HEK293T (cell line): ENCODE results near the gene FRYL.

Experiments
- CTCF ChIA-PET: fragments of 350-600 bp; formaldehyde crosslinking; extraction: SDS; loops from one replicate; lab custom pipeline; 2021; ENCODE audit warnings: antibody characterized with exemption, inconsistent platforms; lab: Yijun Ruan, JAX
- POLR2A ChIA-PET: fragments of 350-600 bp; formaldehyde crosslinking; extraction: SDS; loops from one replicate; lab custom pipeline; 2020; ENCODE audit warnings: antibody characterized with exemption, inconsistent platforms; lab: Yijun Ruan, JAX
- DNase-seq: peaks from one replicate; pipeline ENCODE4 v3.0.0; 2012; ENCODE audit warnings: mixed read lengths; ENCODE audit errors: extremely low spot score
- ARNT ChIP-seq: fragments of 450-650 bp; IDR thresholded peaks from 2 replicates; pipeline ENCODE4 v1.6.1; 2017; ENCODE audit warnings: mild to moderate bottlenecking
- BHLHE40 ChIP-seq: fragments of 450-650 bp; IDR thresholded peaks from 2 replicates; pipeline ENCODE4 v1.6.1; 2016; ENCODE audit warnings: mild to moderate bottlenecking, moderate library complexity, borderline replicate concordance
- CTBP1 ChIP-seq: fragments of 450-650 bp; IDR thresholded peaks from 2 replicates; pipeline ENCODE4 v1.6.1; 2016; ENCODE audit warnings: borderline replicate concordance
- ELF4 ChIP-seq: fragments of 450-650 bp; IDR thresholded peaks from 2 replicates; pipeline ENCODE4 v1.6.1; 2017; ENCODE audit warnings: antibody characterized with exemption
- FOXA1 ChIP-seq: fragments of 450-650 bp; IDR thresholded peaks from 2 replicates; pipeline ENCODE4 v1.6.1; 2016; ENCODE audit warnings: mild to moderate bottlenecking
- FOXK2 ChIP-seq: fragments of 450-650 bp; IDR thresholded peaks from 2 replicates; pipeline ENCODE4 v1.6.1; 2016; ENCODE audit warnings: mild to moderate bottlenecking
- FOXM1 ChIP-seq: fragments of 450-650 bp; IDR thresholded peaks from 2 replicates; pipeline ENCODE4 v1.6.1; 2017; ENCODE audit warnings: mild to moderate bottlenecking, borderline replicate concordance
- HDGF ChIP-seq: fragments of 450-650 bp; IDR thresholded peaks from 2 replicates; pipeline ENCODE4 v1.6.1; 2017; ENCODE audit warnings: antibody characterized with exemption, borderline replicate concordance
- L3MBTL2 ChIP-seq: fragments of 450-650 bp; conservative IDR thresholded peaks from 2 replicates; pipeline ENCODE4 v1.6.1; 2016; ENCODE audit warnings: mild to moderate bottlenecking
- NFRKB ChIP-seq: fragments of 450-650 bp; IDR thresholded peaks from 2 replicates; pipeline ENCODE4 v1.6.1; 2016; ENCODE audit warnings: mild to moderate bottlenecking, moderate library complexity
- SP1 ChIP-seq: fragments of 450-650 bp; IDR thresholded peaks from 2 replicates; pipeline ENCODE4 v1.6.1; 2017
- SUZ12 ChIP-seq: fragments of 450-650 bp; IDR thresholded peaks from 2 replicates; pipeline ENCODE4 v1.6.1; 2016; ENCODE audit warnings: mild to moderate bottlenecking
- TARDBP ChIP-seq: fragments of 450-650 bp; IDR thresholded peaks from 2 replicates; pipeline ENCODE4 v1.6.1; 2016
- ZNF384 ChIP-seq: fragments of 450-650 bp; IDR thresholded peaks from 2 replicates; pipeline ENCODE4 v1.6.1; 2016
- TF ChIP-seq, protein P1 (sequence below): fragments of 450-650 bp; IDR thresholded peaks from 2 replicates; pipeline ENCODE4 v1.6.1; 2016

FRYL gene

DNA sequence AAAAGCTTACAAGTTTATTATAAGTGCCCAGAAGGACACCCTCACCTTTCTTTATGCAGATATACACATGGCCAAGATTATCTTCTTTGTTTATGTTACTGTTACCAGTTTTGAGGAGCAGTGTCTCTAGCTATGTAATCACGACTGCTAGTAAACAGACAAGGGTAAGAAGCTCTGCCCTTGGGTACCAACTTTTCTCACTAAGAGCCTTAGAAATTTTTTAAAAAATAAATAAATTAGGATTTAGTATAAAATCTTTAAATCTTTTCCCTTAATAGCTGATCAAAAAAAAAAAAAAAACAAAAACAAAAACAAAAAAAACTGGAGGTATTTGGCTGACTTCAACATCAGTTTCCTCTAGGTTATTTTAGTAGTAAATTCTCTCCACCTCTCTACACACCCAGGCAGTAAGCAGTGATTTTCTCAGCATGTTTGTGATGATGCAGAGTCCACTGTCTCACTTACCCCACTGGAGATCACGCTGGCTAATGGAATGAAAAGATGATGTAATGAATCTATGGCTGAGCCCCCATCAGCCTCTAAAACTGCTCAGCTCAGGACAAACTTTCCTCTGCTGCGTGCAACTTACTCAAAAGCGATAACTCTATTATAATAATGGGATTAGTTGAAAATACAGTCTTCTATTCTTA is 125.9 kb downstream of the FRYL start:
- no peak for DNase-seq
- TF ChIP-seq FOXA1 (no peak), ELF4 (no peak), HDGF (no peak), NFRKB (no peak), SP1 (no peak), BHLHE40 (no peak), FOXM1 (no peak), SUZ12 (no peak), L3MBTL2 (no peak), ZNF384 (no peak), ARNT (no peak), FOXK2 (no peak)
- TF ChIP-seq, protein P1, sequence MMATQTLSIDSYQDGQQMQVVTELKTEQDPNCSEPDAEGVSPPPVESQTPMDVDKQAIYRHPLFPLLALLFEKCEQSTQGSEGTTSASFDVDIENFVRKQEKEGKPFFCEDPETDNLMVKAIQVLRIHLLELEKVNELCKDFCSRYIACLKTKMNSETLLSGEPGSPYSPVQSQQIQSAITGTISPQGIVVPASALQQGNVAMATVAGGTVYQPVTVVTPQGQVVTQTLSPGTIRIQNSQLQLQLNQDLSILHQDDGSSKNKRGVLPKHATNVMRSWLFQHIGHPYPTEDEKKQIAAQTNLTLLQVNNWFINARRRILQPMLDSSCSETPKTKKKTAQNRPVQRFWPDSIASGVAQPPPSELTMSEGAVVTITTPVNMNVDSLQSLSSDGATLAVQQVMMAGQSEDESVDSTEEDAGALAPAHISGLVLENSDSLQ = no peak
- POLR2A ChIA-PET = interaction anchor here (1.0 kb wide), 1 partner anchor 14 kb away, joined by 3 read pairs; no protein-coding TSS in a partner anchor
- CTCF ChIA-PET = interaction anchor here (0.7 kb wide), 1 partner anchor 121 kb away, joined by 4 read pairs; no protein-coding TSS in a partner anchor

DNA sequence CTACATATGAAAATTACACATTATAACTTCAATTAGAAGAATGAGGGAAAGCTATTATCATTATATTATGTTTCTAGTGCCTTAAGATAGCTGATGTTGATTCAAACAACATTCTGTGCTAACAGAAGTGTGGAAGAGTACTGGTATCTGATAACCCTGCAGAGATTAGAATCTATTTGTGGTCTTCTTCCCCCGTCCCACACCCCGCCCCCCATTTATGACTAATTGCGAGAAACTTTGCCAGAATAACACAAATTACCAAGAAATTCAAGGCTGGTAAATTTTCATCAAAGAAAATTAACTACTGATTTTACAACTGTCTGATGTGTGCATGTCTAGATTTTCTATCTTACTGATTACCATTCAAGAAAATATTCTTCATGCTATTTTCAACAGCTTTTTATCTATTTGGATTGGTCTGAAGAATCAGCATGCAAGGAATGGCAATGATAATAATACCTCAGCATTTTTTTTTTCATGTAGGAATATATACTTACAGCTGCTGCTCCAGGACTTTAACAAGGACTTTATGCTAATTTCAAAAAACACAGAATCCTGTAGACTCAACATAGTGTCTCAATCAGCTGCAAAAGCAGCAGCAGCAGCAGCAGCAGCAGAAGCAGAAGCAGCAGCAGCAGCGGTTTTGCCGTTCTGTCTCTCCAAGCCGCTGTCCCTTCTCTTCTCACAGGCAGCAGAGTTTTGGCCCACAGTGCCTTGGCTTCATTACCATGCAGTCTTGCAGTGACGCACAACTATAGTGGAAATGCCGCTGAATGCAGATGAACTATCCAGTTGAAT is 126.7 kb downstream of the FRYL start:
- peak; percentile 9 for DNase-seq
- POLR2A ChIA-PET = interaction anchor here (1.0 kb wide), 1 partner anchor 13 kb away, joined by 3 read pairs; no protein-coding TSS in a partner anchor
- no peak for TF ChIP-seq HDGF
- TF ChIP-seq ZNF384 = no peak
- TF ChIP-seq FOXM1 = no peak
- CTCF ChIA-PET = interaction anchor here (0.5 to 0.7 kb wide), 2 partner anchors 122 to 1262 kb away, joined by 3 to 4 read pairs; no protein-coding TSS in a partner anchor

DNA sequence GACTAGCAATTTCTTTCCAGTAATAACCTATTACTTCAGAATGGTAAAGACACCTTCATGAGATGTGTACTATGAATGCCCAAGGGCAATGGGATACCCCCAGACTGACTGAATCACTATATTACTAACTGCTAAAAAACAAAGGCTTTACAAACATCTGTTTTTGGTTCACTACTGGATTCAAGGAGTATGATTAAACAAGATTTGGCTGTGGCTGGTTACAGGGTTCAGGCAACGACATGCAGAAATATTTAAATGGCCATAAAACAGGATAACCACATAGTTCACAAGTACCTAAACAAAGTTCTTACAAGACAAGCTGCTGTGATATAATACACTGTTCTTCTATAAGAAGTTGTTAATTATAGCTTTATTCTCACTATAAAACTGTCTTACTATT is 128.2 kb downstream of the FRYL start:
- TF ChIP-seq BHLHE40 (no peak), ZNF384 (no peak), ARNT (no peak), SP1 (no peak), SUZ12 (no peak), HDGF (no peak), NFRKB (no peak)
- TF ChIP-seq, protein P1 = no peak
- DNase-seq = no peak
- ChIA-PET POLR2A (no interaction called here), CTCF (no interaction called here)

DNA sequence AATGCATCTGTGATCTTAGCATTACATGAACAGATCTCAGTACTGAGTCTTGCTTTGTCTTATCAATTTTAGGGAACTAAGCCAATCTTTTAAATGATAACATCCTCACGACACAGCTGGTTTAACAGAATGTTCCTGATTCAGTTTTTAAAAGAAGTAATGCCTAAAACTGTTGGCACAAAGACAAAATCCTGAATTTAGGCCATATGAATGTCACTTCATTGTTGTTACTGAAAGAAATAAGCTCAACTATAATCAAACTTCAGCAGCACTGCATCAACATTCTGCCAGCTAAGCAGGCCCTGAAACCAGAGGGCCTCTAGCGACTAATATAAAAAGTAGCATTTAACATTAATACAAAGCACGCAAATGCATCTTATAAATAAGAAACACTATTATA is 130.6 kb downstream of the FRYL start:
- TF ChIP-seq ARNT (no peak), L3MBTL2 (no peak), TARDBP (no peak), HDGF (no peak), NFRKB (no peak), FOXA1 (no peak), BHLHE40 (no peak), FOXM1 (no peak), ZNF384 (no peak), SUZ12 (no peak), ELF4 (no peak)
- TF ChIP-seq, protein P1 = no peak
- ChIA-PET POLR2A (no interaction called here), CTCF (interaction anchor here (0.6 kb wide), 1 partner anchor 15 kb away, joined by 3 read pairs; no protein-coding TSS in a partner anchor)
- DNase-seq = no peak

DNA sequence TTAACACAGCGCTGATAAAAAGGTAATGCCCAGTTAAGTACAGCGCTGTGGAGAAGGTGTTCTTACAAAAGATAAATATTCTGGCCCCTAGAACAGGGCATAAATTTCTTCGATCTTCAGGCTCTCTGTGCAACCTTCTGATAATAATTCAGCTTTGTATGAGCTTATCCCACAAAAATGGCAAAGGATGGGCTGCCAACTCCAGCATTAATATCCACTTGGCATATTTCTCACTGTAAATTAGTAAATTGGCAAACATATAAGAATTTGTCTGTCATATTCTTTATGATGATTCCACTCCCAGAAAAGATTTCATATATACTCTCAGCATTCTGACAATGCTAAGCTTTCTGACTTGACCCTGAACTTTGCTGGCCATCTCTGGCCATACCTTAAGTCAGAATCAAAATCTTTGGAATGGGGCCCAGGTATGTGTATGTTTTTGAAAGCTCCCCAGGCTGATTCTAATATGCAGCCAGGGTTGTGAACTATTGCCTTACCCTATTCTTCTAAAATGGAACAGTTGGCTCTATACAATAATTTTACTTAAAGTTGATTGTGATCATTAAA is 134.8 kb downstream of the FRYL start:
- TF ChIP-seq FOXM1 (no peak), HDGF (no peak), TARDBP (no peak), SUZ12 (no peak), BHLHE40 (no peak), NFRKB (no peak), ARNT (no peak), CTBP1 (no peak), ZNF384 (no peak)
- ChIA-PET POLR2A (no interaction called here), CTCF (no interaction called here)
- DNase-seq = no peak
